NT2/D1 (cell line): ENCODE results near the gene TDRD6.

Source experiments
- SUZ12 ChIP-seq: IDR thresholded peaks from 2 replicates; pipeline ENCODE4 v1.6.1; 2011; ENCODE audit not compliant: insufficient read length, insufficient read depth; ENCODE audit errors: extremely low read depth
- ZNF274 ChIP-seq: IDR thresholded peaks from 2 replicates; pipeline ENCODE4 v1.6.1; 2011; ENCODE audit warnings: mild to moderate bottlenecking, low read depth, low read length

DNA sequence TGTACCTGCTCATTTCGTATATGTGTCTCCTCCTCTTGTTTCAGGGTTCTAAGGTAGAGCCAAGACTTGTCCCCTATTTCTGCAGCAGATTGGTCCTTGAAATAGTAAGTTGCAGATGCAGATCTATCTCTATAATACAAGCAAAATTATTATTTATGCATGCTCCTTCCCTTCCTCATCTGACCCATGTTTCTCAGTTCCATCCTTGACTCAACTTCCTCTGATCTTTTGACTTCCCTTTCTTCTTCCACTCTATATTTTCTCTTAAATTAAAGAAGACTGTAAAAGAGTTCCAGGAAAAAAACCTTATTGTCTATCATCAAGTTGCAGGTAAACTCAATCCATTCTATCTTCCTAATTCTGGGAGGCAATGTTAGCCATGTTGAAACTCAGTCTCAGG lies 23.8 kb downstream of the TDRD6 start:
- TF ChIP-seq SUZ12 (no peak), ZNF274 (no peak)
